Inflammatory macrophage treated with lipopolysaccharide for 4 hours (primary cell): Measurements from ENCODE around the gene PDCD1.
A peak's percentile ranks its signal among the peaks of the same experiment; 100 is the strongest.
"Not testable (repeated sequence)": the region's sequence is repeated elsewhere in the genome, so short reads cannot be mapped to it uniquely, and the experiment has no call there.

ENCODE experiments used
- DNase-seq: peaks from one replicate; pipeline ENCODE4 v3.0.0-alpha.2; 2020

The PDCD1 gene

DNA sequence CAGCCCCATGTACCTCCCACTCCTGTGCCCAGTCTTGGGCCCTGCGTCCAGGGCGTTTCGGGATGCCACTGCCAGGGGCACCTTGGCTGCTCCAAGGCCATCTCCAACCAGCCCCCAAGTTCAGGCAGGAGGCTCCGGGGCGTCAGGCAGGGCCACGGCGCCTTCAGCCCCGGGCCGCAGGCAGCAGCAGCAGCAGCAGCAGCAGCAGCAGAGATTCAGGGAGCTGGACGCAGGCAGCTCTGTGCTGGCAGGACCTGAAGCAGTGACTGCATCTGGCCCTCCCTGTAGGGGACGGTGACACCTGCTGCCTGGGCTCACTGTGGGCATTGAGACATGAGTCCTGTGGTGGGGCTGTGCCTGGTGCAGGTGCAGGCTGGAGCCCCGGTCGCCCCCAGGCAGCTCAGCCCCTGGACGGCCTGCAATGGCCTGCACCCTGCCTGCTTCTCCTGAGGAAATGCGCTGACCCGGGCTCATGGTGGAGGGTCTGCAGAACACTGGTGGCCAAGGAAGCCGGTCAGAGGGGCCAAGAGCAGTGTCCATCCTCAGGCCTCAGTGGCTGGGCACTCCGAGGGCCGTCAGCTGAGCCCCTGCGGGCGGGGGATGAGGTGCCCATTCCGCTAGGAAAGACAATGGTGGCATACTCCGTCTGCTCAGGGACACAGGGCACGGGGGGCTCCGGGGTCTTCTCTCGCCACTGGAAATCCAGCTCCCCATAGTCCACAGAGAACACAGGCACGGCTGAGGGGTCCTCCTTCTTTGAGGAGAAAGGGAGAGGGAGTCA is 8.0 kb downstream of the PDCD1 start:
- no peak for DNase-seq

DNA sequence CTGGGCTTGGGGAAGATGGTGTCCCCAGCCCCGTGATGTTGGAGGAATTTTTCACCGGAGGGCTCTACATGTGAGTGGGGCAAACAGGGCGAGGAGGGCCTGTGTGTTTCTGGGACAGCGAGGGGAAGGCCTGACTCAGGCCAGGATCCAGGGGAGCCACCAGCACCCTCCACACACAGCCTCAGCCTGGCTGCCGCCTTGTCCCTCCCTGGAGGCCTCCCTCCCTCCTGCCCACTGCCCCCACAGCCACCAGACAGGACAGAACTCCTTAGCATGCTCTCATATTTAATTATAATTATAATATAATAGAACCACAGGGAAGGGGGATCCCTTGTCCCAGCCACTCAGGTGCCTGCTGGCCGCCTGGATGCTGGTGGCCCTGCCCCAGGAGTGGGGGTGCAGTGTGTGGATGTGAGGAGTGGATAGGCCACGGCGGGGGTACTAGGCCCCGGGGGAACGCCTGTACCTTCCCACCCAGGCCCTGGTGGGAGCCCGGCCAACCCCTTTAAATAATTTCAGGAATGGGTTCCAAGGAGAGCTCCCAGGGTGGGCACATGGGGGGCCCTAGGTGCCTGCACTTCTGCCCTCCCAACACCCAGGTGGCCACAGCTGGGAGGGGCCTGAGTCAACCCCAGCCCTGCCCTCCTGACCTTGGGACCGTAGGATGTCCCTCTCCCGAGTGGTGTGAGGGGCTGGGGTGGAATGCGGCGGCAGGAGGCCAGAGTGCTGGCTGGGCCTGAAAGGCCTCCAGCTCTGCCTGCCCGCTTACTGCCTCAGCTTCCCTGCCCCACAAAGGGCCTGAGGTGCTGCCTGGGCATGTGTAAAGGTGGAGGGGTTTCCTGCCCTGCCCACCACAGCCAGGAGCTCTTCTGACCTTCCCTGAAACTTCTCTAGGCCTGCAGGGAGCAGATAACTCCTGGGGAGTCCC is 8.8 kb downstream of the PDCD1 start:
- DNase-seq: no peak

DNA sequence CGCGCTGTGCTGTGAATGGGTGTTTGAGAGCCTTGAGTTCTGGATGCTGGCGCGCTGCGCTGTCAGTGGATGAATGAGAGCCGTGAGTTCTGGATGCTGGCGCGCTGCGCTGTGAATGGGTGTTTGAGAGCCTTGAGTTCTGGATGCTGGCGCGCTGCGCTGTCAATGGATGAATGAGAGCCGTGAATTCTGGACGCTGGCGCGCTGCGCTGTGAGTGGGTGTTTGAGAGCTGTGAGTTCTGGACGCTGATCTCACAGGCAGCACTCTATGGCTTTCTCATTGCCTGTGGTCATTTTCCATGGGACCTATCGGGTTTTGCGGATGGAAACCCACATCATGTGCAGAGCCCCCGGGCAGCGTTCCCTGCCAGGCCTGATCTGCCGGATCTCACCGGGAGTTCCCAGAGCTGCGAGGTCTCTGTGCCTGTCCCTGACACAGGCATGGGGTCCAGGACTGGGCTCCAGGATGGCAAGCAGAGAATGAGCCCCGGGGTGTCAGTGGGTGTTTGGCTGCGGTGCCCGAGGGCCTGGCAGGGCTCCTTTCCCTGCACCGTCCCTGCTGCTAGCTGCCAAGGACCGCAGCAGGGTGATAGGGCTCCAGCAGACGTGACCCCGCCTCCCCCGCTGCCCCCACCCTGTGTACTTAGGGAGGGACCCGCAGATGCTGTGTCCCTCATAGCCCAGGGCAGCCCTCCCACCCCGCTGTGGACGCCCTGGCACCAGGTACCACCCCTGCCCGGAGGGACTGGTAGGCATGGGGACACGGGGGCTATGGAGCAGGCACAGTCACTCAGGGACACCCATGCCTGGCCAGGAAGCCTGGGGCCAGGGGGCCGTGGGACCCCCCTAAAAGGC is 9.7 kb downstream of the PDCD1 start:
- DNase-seq: no peak

DNA sequence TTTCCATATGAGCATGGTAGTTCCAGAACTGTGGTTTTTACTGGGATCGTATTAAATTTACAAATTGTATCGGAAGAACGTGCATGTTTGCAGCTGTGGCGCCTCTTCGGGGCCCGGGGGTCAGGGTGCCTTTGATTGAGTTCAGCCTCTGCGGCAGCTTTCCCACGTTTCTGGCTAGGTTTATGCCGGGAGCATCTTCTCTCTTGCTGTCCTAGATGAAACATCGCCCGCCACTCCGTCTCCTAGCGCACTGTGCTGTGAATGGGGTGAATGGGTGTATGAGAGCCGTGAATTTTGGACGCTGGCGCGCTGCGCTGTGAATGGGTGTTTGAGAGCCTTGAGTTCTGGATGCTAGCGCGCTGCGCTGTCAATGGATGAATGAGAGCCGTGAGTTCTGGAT is 12.3 kb downstream of the PDCD1 start:
- DNase-seq: no peak

DNA sequence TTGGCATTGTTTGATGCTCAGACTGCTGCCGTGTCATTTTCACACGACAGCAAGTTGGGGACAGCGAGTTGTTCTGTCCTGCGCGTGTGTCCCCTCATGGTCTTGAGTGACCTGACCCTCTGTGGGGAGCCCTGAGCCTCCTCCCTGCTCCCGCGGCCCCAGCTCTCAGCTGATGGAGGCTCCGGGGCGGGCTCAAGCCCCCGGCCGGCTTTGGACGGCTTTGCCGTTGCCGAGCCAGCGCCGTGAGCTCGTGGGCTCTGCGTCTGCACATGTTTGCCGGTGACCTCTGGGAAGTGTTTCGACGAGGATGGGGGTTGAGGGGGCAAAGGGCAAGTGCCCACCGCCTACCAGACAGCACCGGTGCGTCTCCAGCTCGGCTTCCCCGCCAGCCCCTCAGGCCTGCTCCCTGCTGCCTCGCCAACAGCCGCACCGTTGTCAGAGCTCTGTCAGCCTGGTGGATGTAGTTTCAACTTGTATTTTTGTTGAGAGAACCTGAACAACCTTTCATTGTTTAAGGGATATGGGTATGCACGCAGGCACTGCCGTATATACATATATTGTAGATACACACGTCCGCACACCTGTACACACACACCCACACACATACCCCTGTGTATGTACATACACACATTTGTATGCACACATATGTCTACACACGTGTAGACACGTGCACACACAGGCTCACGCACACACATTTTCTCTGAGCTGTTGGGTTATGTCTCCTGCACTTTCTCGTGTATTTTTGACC is 13.7 kb downstream of the PDCD1 start:
- no peak for DNase-seq

DNA sequence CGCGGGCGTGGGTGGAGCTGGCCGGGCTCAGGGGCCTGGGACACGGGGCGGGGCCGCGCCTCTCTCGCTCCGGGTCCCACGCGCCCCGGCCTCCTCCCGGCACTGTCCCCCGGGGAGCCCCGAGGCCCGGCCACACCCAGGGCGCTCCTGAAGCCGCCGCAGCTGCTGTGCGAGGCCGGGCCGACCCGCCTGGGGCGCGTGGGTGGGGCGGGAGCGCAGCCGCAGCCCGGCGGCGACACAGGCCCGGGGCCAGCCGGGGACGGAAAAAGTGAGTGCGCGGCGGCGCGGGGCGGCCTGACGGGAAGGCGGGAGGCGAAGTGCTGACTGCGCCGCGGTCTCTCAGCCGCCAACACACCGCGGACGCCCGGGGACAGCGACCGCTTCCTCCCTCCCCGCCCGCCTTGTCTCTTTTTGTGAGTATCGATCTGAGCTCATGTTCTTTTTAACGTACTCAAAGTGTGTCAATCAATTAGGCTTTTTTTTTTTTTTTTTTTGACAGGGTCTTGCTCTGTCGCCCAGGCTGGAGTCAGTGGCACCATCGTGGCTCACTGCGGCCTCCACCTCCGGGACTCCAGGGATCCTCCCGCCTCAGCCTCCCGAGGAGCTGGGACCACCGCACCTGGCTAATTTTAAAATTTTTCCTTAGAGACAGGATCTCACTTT is 14.5 kb downstream of the PDCD1 start:
- peak; percentile 89 for DNase-seq

DNA sequence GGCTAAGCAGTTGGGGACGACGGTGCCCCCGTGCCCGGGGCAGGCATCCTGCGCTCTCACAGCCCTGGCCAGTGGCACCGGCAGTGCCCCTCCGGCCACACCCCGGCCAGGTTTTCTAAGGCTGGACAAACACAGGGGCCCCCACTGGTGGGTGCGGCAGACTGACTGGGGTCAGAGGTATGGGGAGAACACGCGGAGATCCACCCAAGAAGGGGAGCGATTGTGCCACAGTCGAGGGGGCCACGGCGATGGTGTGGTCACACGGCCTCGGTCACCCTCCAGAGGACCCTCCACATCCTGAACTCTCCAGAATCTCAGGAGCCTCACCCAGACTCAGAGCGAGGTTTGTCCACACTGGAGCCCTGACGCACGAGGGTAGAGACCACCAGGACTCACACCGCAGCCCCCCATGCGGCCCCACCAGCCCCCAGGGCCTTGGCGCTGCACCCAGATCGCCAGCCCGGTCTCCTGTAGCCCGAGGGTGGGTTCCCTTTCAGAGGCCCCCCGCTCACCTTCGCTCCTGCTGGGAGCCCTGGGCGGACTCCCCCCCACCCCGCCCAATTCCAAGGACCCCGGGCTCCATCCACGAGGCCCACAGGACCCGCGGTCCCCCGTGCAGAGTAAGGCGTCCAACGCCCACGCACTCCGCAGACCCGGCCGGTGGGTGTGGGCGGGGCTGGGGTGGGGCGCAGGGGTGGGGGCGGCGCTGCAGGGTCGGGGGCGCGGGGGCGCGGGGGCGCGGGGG is 15.2 kb downstream of the PDCD1 start:
- no peak for DNase-seq

DNA sequence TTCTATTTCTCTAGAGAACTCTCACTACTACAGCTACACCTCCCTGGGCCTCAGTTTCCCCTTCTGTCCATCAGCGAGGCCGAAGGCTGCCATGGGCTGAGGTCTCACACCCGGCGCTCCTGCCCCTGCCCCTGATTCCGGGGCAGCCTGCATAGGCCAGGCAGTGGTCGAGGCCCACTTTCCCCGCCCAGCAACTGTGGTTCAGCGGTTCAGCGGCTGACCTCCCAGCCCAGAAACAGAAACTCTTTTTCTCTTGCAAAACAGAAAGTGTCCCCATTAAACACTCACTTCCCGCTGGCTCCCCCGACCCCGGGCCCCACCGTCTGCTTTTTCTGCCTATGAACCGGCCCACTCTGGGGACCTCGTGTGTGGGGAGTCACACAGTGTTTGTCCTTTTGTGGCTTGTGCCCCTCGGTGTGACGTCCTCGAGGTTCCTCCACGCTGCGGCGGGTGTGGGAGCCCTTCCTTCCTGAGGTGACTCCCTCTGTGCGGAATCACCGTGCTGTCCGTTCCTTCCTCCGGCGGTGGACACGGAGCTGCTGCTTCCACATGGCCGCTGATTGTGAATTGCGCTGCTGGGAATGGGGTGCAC is 16.0 kb downstream of the PDCD1 start:
- DNase-seq: peak; percentile 98

DNA sequence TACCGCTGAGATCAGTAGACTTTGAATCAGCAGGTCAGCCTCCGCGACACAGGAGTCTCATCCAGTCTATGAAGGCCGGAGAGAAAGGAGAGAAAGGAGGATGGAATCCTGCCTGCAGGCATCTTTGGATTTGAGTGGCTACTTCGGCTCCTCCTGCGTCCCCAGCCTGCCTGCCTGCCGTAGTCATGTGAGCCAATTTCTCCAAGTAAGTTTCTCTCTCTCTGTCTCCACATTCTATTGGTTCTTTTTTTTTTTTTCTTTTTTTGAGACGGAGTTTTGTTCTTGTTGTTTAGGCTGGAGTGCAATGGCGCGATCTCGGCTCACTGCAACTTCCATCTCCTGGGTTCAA is 16.7 kb downstream of the PDCD1 start:
- DNase-seq: no peak

DNA sequence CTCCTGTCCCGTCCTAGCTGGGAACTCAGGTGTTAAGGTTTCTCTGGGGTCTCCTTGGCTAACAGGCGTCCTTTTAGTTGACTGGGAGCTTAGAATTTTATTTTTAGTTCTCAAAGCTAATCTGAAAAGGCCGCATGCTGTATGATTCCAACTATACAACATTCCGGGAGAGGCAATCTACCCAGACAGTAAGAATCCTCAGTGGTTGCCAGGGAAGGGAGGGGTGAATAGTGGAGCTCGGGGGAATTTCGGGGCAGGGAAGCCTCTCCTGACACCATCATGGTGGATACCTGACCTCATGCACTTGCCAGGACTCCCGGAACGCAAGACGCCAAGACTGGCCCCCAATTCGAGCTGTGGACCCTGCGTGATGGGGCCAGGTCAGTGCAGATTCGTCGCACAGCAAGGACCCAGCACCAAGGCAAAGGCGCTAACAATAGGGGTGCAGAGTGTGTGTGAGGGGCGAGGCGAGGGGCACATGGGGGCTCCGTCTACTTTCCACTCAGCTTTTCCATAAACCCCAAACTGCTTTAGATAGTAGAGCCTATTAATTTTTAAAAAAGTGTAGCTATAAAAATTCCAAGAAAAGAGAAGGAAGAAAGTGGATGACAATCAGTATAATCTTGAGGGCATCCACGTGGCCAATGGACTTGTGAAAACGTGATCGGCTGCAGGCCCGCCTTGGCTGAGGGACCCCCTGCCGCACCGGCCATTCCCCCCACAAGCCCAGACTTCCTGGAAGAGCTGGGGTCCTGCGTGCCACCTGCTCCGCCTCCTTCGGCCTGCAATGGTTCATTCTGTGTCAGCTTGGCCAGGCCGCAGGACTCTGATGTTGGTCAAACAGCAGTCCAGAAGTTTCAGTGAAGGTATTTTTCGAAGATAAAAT is 17.3 kb downstream of the PDCD1 start:
- no peak for DNase-seq

DNA sequence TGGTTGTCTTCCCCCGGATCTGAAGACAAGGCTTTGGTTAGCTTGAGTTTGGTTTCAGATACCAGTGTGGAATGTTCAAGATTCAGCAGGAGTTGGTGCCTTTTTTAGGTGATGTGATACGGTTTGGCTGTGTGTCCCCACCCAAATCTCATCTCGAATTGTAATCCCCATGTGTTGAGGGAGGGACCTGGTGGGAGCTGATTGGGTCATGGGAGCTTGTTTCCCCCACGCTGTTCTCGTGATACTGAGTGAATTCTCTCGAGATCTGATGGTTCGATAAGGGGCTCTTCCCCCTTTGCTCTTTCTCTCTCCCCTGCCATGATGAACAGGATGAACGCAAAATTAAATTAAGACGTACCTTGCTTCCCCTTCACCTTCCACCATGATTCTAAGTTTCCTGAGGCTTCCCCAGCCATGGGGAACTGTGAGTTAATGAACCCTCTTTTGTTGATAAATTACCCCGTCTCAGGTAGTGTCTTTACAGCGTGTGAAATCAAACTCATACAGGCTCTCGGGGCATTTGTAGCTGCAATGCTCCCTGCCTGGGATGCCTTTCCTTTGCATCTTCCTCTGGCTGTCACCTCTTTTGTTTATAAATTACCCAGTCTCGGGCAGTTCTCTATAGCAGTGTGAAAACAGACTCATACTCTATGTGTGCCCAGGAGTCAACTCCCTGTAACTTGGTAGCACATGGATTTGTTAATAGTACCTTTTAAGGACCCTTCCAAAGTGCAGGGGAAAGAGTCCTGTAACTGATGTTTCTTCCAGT is 21.3 kb downstream of the PDCD1 start:
- no peak for DNase-seq

DNA sequence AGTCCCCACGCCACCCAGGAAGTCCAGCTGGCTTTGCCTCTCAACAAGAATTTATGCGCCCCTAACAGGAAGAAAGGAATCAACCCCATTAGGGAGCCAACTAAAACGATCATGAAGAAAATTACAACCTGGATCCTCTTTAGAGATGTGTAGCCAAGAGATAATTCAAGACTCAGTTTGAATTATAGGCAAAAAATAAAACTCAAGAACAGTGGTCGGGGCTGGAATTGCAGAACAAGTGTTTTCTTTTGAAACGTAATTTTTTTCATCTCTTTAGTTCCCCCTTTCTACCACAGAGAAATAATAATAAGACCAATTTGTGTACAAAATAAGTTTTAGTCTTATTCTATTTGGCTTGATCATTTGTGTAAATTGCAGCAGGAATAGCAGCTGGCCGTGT is 22.4 kb downstream of the PDCD1 start:
- no peak for DNase-seq

DNA sequence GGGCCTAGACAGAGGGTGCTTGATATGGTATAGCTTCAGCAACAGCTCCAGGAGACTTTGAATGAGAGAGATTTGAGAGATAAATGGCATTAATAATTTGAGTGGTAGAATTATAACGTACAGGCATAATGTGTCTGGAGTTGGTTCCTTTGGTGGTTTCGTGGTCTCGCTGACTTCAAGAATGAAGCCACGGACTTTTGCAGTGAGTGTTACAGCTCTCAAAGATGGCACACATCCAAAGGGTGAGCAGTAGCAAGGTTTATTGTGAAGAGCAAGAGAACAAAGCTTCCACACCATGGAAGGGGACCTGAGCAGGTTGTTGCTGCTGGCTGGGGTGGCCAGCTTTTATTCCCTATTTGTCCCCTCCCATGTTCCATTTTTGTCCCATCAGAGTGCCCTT is 23.1 kb downstream of the PDCD1 start:
- DNase-seq: no peak

DNA sequence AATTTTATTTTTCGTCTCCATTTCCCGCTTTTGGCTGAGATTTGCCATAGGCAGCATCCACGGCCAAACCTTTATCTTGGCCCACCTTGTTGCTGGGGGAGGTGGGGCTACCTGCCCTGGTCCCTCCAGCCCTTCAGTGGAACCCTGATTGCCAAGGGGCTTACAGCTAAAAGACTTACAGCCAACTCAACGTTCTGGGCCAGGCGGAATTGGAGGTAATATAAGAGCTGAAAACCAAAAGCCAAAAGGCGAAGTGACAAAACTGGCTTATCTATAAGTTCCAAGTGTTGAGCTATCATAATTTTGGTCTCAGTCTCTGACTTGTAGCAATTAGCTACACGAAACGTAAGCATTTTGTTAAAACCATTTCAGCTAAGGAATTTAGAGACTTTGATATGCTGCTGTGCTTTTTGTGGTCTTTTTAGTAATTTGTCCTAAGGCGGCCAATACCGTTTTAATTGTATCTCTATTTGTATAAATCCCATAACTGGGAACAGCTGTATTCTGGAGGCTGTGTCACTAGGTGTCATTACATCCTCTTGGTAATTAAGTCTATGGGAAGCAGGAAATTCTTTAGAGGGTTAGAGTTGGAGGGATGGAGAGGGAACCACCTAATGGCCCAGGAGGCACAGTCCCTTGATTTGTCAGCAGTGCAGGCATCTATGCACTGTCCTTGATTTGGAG is 24.0 kb downstream of the PDCD1 start:
- no peak for DNase-seq

DNA sequence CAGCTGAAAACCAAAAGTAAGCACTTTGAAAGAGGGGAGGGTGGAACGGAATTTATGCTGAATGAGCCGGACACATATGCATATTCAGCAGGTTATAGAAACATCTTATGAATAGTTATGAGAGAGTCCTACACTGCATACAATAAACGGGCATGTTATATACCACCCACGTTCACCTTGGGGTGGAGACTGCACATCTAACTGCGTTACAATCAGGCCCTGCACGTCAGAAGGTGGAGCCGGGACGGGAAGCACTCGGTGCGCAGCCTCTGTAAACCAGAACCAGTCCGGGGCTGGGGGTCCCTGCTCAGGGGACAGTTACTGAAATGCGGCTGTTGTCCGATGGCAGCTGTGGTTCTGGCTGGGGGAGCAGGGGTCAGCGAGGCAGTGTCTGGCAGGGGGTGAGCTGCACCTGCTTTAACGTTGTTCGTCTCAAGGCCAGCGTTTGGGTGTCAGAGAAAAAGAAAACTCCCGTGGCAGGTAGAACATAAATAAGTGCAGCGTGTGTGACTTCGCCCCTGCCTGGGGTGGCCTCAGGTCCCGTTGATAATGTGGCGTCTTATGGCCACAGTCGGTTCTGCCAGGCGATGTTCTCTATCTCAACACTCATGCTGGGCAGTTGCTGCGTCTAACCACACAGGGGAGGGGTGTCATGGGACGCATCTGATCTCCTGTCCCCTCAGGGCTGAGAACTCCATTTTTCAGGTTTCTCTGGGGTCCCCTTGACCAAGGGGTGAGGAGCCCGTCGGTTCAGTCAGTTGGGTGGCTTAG is 24.8 kb downstream of the PDCD1 start:
- DNase-seq: not testable (repeated sequence)

DNA sequence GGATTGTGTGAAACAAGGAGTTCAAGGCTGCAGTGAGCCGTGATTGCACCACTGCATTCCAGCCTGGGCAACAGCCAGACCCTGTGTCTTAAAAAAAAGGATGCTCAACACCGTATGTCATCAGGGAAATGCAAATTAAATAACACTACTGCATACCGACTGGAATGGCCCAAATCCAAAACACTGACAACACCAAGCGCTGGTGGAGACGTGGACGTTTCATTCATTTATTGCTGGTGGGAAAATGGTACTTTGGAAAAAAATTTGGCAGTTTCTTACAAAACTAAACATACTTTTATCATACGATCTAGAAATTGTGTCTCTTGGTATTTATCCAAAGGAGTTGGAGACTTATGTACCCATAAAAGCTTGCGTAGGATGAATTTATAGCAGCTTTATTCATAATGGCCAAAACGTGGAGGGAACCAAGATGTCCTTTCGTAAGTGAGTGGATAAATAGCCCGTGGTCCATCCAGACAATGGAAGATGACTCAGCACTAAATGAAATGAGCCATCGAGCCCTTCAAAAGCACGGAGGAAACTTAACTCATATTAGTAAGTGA is 25.5 kb downstream of the PDCD1 start:
- DNase-seq: no peak

DNA sequence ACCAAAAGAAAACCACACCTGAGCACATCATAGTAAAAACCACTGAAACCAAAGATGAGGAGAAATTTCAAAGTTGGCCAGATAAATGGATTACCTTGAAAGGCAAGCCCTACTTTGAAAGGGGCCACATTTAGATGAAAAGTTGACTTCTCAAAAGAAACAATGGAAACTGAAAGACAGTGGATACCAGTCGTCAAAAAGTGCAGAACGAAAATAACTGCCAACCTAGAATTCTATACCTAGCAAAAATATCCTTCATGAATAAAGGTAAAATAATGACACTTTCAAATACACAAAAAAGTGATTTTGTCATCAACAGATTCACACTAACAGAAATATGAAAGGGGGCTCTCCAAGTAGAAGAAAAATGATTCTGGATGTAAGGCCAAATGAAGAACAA is 31.3 kb downstream of the PDCD1 start:
- DNase-seq: no peak
